GM12878 (cell line): Measurements from ENCODE around the gene SLC23A2. TPM values are rescaled to one million over a fixed set of nuclear protein-coding genes. Genes with fewer than 3 reads are reported as not detected.

ENCODE experiments used
- ATAC-seq: fragments of 200-7000 bp; cut with Tn5 transposase; 3 replicates; pipeline ENCODE4 v1.9.1; 2020; ENCODE audit warnings: mild to moderate bottlenecking, moderate library complexity
- BruUV-seq: library from RNA; stranded (reverse); fragments of 400-500 nt; replicated peaks from 2 replicates; lab custom pipeline; 2021; lab: Mats Ljungman, UMichigan
- CTCF ChIA-PET: fragments of 300-600 bp; sonication (Branson Sonifier 250); formaldehyde crosslinking; extraction: SDS; loops from one replicate; lab custom pipeline; 2021; ENCODE audit warnings: inconsistent platforms; lab: Yijun Ruan, JAX
- POLR2A ChIA-PET: fragments of 350-600 bp; formaldehyde crosslinking; extraction: SDS; loops from one replicate; lab custom pipeline; 2021; ENCODE audit warnings: inconsistent platforms; lab: Charles Lee
- RAD21 ChIA-PET: fragments of 300-600 bp; sonication (Branson Sonifier 250); formaldehyde crosslinking; loops from one replicate; lab custom pipeline; 2023; ENCODE audit warnings: antibody characterized with exemption; ENCODE audit not compliant: unreplicated experiment; lab: Charles Lee
- SMC1A ChIA-PET: fragments of 300-600 bp; sonication (Branson Sonifier 250); formaldehyde crosslinking; loops from one replicate; lab custom pipeline; 2023; ENCODE audit not compliant: unreplicated experiment, uncharacterized antibody; lab: Charles Lee
- DNase-seq: peaks from one replicate; pipeline ENCODE4 v3.0.0-alpha.2; 2011; ENCODE audit warnings: low read depth, low spot score
- FAIRE-seq: peaks from 3 replicates; lab custom pipeline; 2011; peaks lifted over from hg19 to GRCh38; lab: Jason Lieb, UNC
- H2AFZ ChIP-seq: 2 replicates; pipeline ENCODE4 v1.6.0; 2011; ENCODE audit warnings: low read depth, low read length, control low read depth; ENCODE audit not compliant: control insufficient read depth
- H3K27ac ChIP-seq: 2 replicates; pipeline ENCODE4 v1.5.1; 2011; ENCODE audit warnings: control low read depth; ENCODE audit not compliant: control insufficient read depth, insufficient read depth
- H3K27me3 ChIP-seq, 2 experiments: replicated peaks in 1 of 2; 2 replicates each; pipeline versions ENCODE4 v1.6.0 to v1.6.1; 2011; ENCODE audit warnings: low read length in 1 of 2; ENCODE audit not compliant: control insufficient read depth in 2 of 2, insufficient read depth in 2 of 2
- H3K36me3 ChIP-seq, 2 experiments: 2 replicates each; pipeline ENCODE4 v1.5.1; 2011; ENCODE audit warnings: low read length in 1 of 2; ENCODE audit not compliant: control insufficient read depth in 2 of 2, insufficient read depth in 2 of 2
- H3K4me1 ChIP-seq: 2 replicates; pipeline ENCODE4 v1.6.1; 2011; ENCODE audit warnings: mild to moderate bottlenecking, low read length, moderate library complexity, mixed read lengths; ENCODE audit not compliant: control insufficient read depth, insufficient read depth
- H3K4me2 ChIP-seq: 2 replicates; pipeline ENCODE4 v1.6.0; 2011; ENCODE audit warnings: control low read depth; ENCODE audit not compliant: control insufficient read depth, insufficient read depth
- H3K4me3 ChIP-seq: fragments of 200-600 bp; sonication (generic); 2 replicates; pipeline ENCODE4 v1.5.1; 2016
- H3K79me2 ChIP-seq: 2 replicates; pipeline ENCODE4 v1.6.0; 2011; ENCODE audit warnings: low read length; ENCODE audit not compliant: control insufficient read depth, insufficient read depth
- H3K9ac ChIP-seq: 2 replicates; pipeline ENCODE4 v1.8.0; 2011; ENCODE audit warnings: low read length, control low read depth, mixed read lengths; ENCODE audit not compliant: control insufficient read depth, insufficient read depth
- H3K9me3 ChIP-seq: replicated peaks from 3 replicates; pipeline ENCODE4 v1.5.1; 2011; ENCODE audit warnings: mild to moderate bottlenecking, low read length; ENCODE audit not compliant: control insufficient read depth, insufficient read depth
- H4K20me1 ChIP-seq: 2 replicates; pipeline ENCODE4 v1.6.0; 2011; ENCODE audit not compliant: control insufficient read depth, insufficient read depth
- ATF7 ChIP-seq: fragments of 450-650 bp; IDR thresholded peaks from 2 replicates; pipeline ENCODE4 v1.6.1; 2016; ENCODE audit warnings: low read depth, mild to moderate bottlenecking
- ESRRA ChIP-seq: IDR thresholded peaks from 2 replicates; pipeline ENCODE4 v1.6.1; 2012; ENCODE audit warnings: mild to moderate bottlenecking, low read length, improper control_type of control experiment
- HCFC1 ChIP-seq: fragments of 150-350 bp; IDR thresholded peaks from 2 replicates; pipeline ENCODE4 v1.6.1; 2014; ENCODE audit warnings: low read length
- JUND ChIP-seq: IDR thresholded peaks from 2 replicates; pipeline ENCODE4 v1.6.1; 2012; ENCODE audit warnings: low read depth, mild to moderate bottlenecking, low read length, improper control_type of control experiment, moderate library complexity
- KLF5 ChIP-seq: fragments of 450-650 bp; IDR thresholded peaks from 2 replicates; pipeline ENCODE4 v1.6.1; 2014; ENCODE audit warnings: mild to moderate bottlenecking; ENCODE audit not compliant: partially characterized antibody
- MYC ChIP-seq: IDR thresholded peaks from 2 replicates; pipeline ENCODE4 v1.6.1; 2011; ENCODE audit warnings: mild to moderate bottlenecking, low read length, moderate library complexity, inconsistent platforms; ENCODE audit not compliant: insufficient read depth, insufficient replicate concordance, insufficient read length, severe bottlenecking
- NFXL1 ChIP-seq: fragments of 450-650 bp; IDR thresholded peaks from 2 replicates; pipeline ENCODE4 v1.6.1; 2017; ENCODE audit warnings: antibody characterized with exemption, mild to moderate bottlenecking, borderline replicate concordance
- TARDBP ChIP-seq: IDR thresholded peaks from 2 replicates; pipeline ENCODE4 v1.6.1; 2016; ENCODE audit warnings: borderline replicate concordance
- WGBS: methylation state at CpG from one replicate; pipeline ENCODE4 v1.1.6; 2016; ENCODE audit warnings: low lambda C conversion rate; ENCODE audit not compliant: insufficient replicate concordance, insufficient coverage; ENCODE audit errors: missing lambda C conversion rate; 5-methylcytosine and 5-hydroxymethylcytosine counted together
- in situ Hi-C: fragments of 300-500 bp; cut with MboI; formaldehyde crosslinking; loops from 9 replicates; pipeline ENCODE4 v1.14.3; 2018; ENCODE audit warnings: mixed read lengths
- intact Hi-C: fragments of 100-400 bp; cut with micrococcal nuclease; formaldehyde crosslinking; loops from one replicate; pipeline ENCODE4 v1.14.2; 2022; ENCODE audit not compliant: unreplicated experiment
- polyA plus RNA-seq, 11 experiments: library from polyadenylated mRNA; depleted of rRNA in 4 of 11; unstranded in 6 of 11; stranded (reverse) in 5 of 11; fragments of >200 nt; fragmentation: Nextera tagmentation in 4 of 11; fragmentation: Illumina TruSeq in 1 of 11; extraction: Ambion mirVana in 4 of 11; extraction: Trizol in 1 of 11; gene quantifications; 1 replicate in 1 of 11; 2 replicates in 10 of 11; pipeline versions ENCODE4 v1.2.1 to v1.2.3, GENCODE V29; 2011 to 2016; ENCODE audit warnings: inconsistent platforms in 2 of 11, missing spikeins in 2 of 11, low read depth in 1 of 11
- total RNA-seq, 4 experiments: library from RNA; depleted of rRNA in 3 of 4; stranded (reverse); fragments of >200 nt in 3 of 4; fragmentation: Illumina TruSeq in 1 of 4; extraction: Trizol in 1 of 4; gene quantifications; 2 replicates each; pipeline versions ENCODE4 v1.2.1 to v1.2.3, GENCODE V29; 2013 to 2021
- TF ChIP-seq, protein P1 (sequence below): IDR thresholded peaks from 2 replicates; pipeline ENCODE4 v1.6.1; 2011; ENCODE audit warnings: mild to moderate bottlenecking, low read depth, low read length, moderate library complexity; ENCODE audit not compliant: insufficient replicate concordance
- TF ChIP-seq, protein P2 (sequence below): IDR thresholded peaks from 2 replicates; pipeline ENCODE4 v1.6.1; 2011; ENCODE audit warnings: low read depth, mild to moderate bottlenecking, low read length, moderate library complexity, borderline replicate concordance; ENCODE audit errors: extremely low read depth
- TF ChIP-seq, protein P3 (sequence below): fragments of 450-650 bp; IDR thresholded peaks from 2 replicates; pipeline ENCODE4 v1.6.1; 2016; ENCODE audit warnings: mild to moderate bottlenecking

Gene SLC23A2
- total and polyA plus RNA-seq, 10 of the 15 experiments (the other 5 are each of a cell fraction or from before 2014, with no cell fraction given): 4.4 to 56.1 (median 35.5) TPM

DNA sequence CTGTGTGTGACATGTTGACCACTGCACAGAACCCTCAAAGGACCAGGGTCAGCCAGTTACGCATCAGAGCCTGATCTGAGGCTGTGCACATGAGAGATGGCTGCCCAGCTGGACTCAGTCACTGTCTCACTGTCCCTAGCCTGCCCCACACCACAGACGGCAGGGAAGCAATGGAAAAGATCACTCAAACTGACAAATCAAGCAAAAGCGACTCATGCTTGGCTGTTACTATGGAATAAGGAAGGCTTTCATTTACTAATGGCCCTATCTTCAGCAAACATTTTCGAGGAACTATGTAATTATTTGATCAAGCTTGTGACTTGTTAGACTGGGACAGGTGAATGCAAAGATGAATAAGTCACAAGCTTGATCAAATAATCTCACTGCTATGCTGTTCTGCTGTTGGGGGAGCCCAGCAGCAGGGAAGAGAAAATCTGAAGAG lies 137.0 kb downstream of the SLC23A2 start:
- ATAC-seq (no peak), DNase-seq (no peak), FAIRE-seq (no peak)
- ChIA-PET SMC1A (no interaction called here), POLR2A (interaction anchor here (0.7 kb wide), 1 partner anchor 55 kb away, joined by 4 read pairs; no protein-coding TSS in a partner anchor), CTCF (no interaction called here), RAD21 (no interaction called here)
- intact Hi-C loops: no loop called here
- no peaks in the 10 kb centered on the region for H3K79me2 ChIP-seq
- in situ Hi-C loops: no loop called here
- H3K4me2 ChIP-seq: no peak overlapping the region
- no peak overlapping the region for H3K4me3 ChIP-seq
- H3K9ac ChIP-seq: no peak overlapping the region
- TF ChIP-seq NFXL1 (no peak), JUND (no peak), ESRRA (no peak), HCFC1 (no peak), KLF5 (no peak), MYC (no peak), ATF7 (no peak), TARDBP (no peak)
- TF ChIP-seq, protein P1, sequence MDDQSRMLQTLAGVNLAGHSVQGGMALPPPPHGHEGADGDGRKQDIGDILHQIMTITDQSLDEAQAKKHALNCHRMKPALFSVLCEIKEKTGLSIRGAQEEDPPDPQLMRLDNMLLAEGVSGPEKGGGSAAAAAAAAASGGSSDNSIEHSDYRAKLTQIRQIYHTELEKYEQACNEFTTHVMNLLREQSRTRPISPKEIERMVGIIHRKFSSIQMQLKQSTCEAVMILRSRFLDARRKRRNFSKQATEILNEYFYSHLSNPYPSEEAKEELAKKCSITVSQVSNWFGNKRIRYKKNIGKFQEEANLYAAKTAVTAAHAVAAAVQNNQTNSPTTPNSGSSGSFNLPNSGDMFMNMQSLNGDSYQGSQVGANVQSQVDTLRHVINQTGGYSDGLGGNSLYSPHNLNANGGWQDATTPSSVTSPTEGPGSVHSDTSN: no peak
- TF ChIP-seq, protein P2, sequence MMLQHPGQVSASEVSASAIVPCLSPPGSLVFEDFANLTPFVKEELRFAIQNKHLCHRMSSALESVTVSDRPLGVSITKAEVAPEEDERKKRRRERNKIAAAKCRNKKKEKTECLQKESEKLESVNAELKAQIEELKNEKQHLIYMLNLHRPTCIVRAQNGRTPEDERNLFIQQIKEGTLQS: no peak
- TF ChIP-seq, protein P3, sequence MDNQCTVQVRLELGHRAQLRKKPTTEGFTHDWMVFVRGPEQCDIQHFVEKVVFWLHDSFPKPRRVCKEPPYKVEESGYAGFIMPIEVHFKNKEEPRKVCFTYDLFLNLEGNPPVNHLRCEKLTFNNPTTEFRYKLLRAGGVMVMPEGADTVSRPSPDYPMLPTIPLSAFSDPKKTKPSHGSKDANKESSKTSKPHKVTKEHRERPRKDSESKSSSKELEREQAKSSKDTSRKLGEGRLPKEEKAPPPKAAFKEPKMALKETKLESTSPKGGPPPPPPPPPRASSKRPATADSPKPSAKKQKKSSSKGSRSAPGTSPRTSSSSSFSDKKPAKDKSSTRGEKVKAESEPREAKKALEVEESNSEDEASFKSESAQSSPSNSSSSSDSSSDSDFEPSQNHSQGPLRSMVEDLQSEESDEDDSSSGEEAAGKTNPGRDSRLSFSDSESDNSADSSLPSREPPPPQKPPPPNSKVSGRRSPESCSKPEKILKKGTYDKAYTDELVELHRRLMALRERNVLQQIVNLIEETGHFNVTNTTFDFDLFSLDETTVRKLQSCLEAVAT: no peak
- no peaks in the 10 kb centered on the region for H3K4me1 ChIP-seq
- no TSS peak for BruUV-seq
- peaks cover 5 to 10% of the 10 kb centered on the region in 2 experiments for H3K36me3 ChIP-seq
- H2AFZ ChIP-seq: no peak overlapping the region
- H3K27me3 ChIP-seq: no peaks in the 10 kb centered on the region
- H4K20me1 ChIP-seq: no peaks in the 10 kb centered on the region
- H3K9me3 ChIP-seq: no peaks in the 10 kb centered on the region
- no peak overlapping the region for H3K27ac ChIP-seq
- 85% methylated on average over 4 of the region's 4 CpGs for WGBS
